Activated CD4-positive, alpha-beta memory T cell treated with anti-CD3 and anti-CD28 coated beads, Interleukin-2, amount 10 ng/mL, durations not matched to agents 7 days and 5 days (primary cell): ENCODE results near the gene ADCYAP1R1. TPM values are rescaled to one million over a fixed set of nuclear protein-coding genes. Genes with fewer than 3 reads are reported as not detected.

Experiments used
- CTCF ChIA-PET: fragments of 350-600 bp; sonication (Branson Sonifier 250); formaldehyde crosslinking; loops from one replicate; lab custom pipeline; 2021; ENCODE audit warnings: antibody characterized with exemption, inconsistent platforms; lab: Charles Lee
- POLR2A ChIA-PET: fragments of 350-600 bp; sonication (Branson Sonifier 250); formaldehyde crosslinking; loops from one replicate; lab custom pipeline; 2021; ENCODE audit warnings: antibody characterized with exemption; lab: Charles Lee
- DNase-seq: peaks from one replicate; pipeline ENCODE4 v3.0.0-alpha.2; 2020
- H3K27ac Mint-ChIP-seq: one replicate; pipeline ENCODE4 v1.8.0; 2021; ENCODE audit warnings: mild to moderate bottlenecking, mixed read lengths
- H3K27me3 Mint-ChIP-seq: one replicate; pipeline ENCODE4 v1.8.0; 2021; ENCODE audit warnings: mixed read lengths
- H3K36me3 Mint-ChIP-seq: one replicate; pipeline ENCODE4 v1.8.0; 2021; ENCODE audit warnings: low read depth, mixed read lengths
- H3K4me1 Mint-ChIP-seq: one replicate; pipeline ENCODE4 v1.8.0; 2021; ENCODE audit warnings: mixed read lengths
- H3K4me3 Mint-ChIP-seq: one replicate; pipeline ENCODE4 v1.8.0; 2021; ENCODE audit warnings: mild to moderate bottlenecking, mixed read lengths
- H3K9me3 Mint-ChIP-seq: one replicate; pipeline ENCODE4 v1.8.0; 2021; ENCODE audit warnings: mixed read lengths
- total RNA-seq, 2 experiments: library from RNA; stranded (reverse); gene quantifications; one replicate each; pipeline ENCODE4 v1.2.3, GENCODE V29; 2021

The ADCYAP1R1 gene
- total RNA-seq, 2 experiments from 2014 or later: not detected

DNA sequence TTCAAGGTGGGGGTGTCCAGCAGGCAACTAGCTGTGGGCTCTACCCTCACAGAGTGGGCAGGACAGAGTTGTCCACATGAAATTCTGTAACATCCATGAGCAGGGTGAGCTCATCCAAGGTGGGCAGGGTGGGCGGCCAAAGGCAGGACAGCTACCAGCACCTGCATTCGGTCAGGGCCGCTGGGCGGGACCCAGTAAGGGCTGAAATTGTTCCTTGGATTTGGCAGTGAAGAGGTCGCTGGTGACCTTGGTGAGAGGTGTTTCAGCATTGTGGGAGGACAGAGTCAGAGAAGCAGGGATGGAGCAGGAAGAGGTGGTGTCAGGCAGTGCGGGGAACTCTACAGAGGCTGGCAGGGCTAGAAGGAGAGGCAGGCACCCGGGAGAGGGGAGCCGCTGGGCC is 23.9 kb downstream of the ADCYAP1R1 start:
- no peaks in the 10 kb centered on the region for H3K4me1 Mint-ChIP-seq
- H3K27me3 Mint-ChIP-seq: peaks cover 2% of the 10 kb centered on the region
- no peaks in the 10 kb centered on the region for H3K9me3 Mint-ChIP-seq
- H3K27ac Mint-ChIP-seq: no peak overlapping the region
- H3K36me3 Mint-ChIP-seq: no peaks in the 10 kb centered on the region
- DNase-seq: no peak
- POLR2A ChIA-PET: no interaction called here
- CTCF ChIA-PET: interaction anchor here (0.6 kb wide), 1 partner anchor 93 kb away, joined by 3 read pairs; no protein-coding TSS in a partner anchor
- H3K4me3 Mint-ChIP-seq: no peak overlapping the region

DNA sequence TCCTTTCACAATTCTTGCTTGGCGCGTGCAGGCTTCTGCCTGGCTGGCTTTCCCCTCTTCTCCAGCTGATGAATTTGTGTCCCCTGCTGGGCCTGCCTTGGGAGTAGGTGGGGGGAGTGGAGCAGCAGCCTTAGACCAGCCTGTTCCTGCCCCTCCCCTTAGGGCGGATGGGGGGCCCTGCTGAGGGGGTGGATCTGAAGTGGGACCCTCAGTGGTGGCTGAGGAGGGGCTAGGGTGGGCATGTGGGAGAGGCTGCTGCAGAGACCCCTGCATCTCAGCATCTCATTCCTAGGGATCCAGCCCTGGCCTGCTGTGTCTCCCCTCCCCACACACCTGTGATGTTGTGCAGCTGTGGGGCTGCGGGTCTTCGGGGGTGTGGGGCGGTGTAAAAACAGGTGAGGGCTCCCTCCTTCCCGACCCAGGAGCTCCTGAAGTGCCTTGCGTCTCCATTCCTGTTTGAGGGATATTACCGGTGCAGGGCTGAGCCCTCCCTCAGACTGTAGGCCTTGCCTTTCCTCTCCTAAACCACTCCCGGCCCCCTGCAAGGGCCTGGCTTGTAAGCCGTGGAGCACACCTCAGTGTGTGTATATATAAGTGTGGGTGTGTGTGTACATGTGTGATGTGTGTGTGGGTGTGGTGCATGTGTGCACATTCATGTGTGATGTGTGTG is 24.7 kb downstream of the ADCYAP1R1 start:
- DNase-seq: no peak
- Mint-ChIP-seq H3K4me1 (no peaks in the 10 kb centered on the region), H3K27ac (no peak overlapping the region), H3K9me3 (no peaks in the 10 kb centered on the region), H3K27me3 (peaks cover 7% of the 10 kb centered on the region), H3K4me3 (no peak overlapping the region), H3K36me3 (no peaks in the 10 kb centered on the region)
- POLR2A ChIA-PET: no interaction called here
- CTCF ChIA-PET: no interaction called here

DNA sequence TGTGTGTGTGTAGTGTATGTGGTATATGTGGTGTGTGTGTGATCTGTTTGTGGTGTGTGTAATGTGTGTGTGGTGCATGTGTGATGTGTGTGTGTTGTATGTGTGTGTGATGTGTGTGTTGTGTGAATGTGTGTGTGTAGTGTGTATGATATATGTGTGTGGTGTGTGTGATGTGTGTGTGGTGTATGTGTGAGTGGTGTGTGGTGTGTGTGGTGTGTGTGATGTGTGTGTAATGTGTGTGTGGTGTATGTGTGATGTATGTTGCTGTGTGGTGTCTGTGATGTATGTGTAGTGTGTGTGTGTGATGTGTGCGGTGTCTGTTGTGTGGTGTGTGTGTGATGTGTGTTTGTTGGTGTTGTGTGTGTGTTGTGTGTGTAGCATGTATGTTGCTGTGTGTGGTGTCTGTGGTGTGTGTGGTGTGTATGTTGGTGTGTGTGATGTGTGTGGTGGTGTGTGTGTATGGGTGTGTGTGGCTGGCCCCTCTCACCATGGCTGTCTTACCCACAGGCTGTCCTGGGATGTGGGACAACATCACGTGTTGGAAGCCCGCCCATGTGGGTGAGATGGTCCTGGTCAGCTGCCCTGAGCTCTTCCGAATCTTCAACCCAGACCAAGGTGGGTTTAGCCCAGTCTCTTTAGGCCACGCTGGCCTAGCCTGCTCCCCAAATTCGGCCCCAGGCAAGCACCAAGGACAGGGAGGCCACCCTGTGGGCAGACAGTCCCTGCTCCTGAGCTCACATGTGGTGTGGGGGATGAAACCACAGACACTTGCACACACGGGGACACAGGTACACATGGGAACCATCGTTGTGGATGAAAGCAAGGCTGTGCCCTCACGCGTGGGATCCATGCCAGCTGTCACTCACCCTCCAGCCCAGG is 25.6 kb downstream of the ADCYAP1R1 start:
- no peaks in the 10 kb centered on the region for H3K9me3 Mint-ChIP-seq
- H3K36me3 Mint-ChIP-seq: no peaks in the 10 kb centered on the region
- CTCF ChIA-PET: no interaction called here

DNA sequence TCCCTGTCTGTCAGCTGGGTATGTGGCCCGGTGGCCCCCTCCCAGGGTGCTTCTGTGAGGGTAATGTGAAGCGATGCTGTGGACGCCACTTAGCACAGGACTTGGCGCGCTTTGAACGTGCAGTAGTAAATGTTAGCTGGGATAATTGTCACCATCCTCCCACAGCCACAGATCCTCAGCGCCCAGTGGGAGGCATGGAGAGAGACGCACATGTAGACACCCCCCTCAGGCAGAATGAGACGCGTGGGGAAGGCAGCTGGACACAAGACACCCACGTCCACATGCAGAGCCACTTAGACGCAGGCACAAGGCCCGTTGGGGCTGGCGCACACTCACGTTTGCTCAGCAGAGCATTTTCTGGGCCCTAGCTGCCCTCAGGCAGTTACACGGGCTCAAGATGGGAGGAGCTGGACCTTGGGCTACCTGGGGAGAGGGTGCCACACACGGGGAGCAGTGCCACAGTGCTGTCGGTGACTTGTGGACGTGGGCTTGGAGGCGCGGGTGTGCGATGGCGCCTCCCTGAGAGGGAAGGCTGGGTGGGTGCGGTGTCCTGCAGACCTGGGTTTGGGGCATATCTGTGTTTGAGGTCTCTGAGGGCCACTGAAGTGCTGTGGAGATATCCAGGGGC is 26.4 kb downstream of the ADCYAP1R1 start:
- Mint-ChIP-seq H3K27me3 (peaks cover 10% of the 10 kb centered on the region), H3K4me3 (no peak overlapping the region), H3K27ac (no peak overlapping the region), H3K4me1 (no peaks in the 10 kb centered on the region), H3K9me3 (no peaks in the 10 kb centered on the region), H3K36me3 (no peaks in the 10 kb centered on the region)
- ChIA-PET CTCF (no interaction called here), POLR2A (no interaction called here)
- DNase-seq: no peak

More for the DNA sequence above, 25.6 kb downstream of the ADCYAP1R1 start:
- Mint-ChIP-seq H3K4me3 (no peak overlapping the region), H3K27ac (no peak overlapping the region), H3K4me1 (no peaks in the 10 kb centered on the region), H3K27me3 (peaks cover 10% of the 10 kb centered on the region)
- POLR2A ChIA-PET: no interaction called here
- no peak for DNase-seq

DNA sequence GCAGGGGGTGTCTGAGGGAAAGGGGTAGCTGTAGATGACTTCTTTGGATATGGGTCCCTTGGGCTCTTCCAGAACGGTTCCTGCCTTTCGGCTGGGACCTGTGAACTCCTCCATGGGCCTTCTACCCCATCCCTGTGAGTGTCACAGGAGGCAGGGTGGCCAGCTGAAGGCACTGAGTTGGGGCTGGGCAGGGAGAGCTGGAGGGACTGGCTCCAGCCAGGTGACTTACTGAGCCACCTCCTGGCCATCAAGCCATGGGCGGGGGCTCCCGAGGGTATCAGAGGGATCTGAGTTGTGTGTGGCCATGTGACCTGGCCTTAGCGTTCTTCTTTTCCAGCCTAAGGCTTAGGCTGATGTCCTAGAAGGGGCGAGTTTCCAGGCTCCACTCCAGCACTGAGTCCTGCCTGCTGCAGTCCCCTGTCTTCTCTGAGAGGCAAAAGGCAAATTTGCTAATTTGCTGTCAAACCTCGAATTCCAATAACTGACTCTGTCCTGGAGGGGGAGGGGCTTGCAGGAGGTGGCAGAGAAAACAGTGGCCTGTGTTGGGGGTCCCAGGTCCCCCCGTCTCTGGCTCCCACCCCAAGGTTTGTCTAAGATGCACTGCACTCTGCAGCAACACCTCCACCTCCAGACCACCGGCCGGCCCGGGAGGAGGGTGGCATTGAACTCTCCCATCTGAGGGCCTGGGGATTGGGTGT is 27.2 kb downstream of the ADCYAP1R1 start:
- Mint-ChIP-seq H3K27ac (no peak overlapping the region), H3K9me3 (no peaks in the 10 kb centered on the region), H3K4me1 (no peaks in the 10 kb centered on the region), H3K36me3 (no peaks in the 10 kb centered on the region), H3K4me3 (no peak overlapping the region), H3K27me3 (peaks cover 10% of the 10 kb centered on the region)
- ChIA-PET POLR2A (no interaction called here), CTCF (no interaction called here)
- DNase-seq: no peak

DNA sequence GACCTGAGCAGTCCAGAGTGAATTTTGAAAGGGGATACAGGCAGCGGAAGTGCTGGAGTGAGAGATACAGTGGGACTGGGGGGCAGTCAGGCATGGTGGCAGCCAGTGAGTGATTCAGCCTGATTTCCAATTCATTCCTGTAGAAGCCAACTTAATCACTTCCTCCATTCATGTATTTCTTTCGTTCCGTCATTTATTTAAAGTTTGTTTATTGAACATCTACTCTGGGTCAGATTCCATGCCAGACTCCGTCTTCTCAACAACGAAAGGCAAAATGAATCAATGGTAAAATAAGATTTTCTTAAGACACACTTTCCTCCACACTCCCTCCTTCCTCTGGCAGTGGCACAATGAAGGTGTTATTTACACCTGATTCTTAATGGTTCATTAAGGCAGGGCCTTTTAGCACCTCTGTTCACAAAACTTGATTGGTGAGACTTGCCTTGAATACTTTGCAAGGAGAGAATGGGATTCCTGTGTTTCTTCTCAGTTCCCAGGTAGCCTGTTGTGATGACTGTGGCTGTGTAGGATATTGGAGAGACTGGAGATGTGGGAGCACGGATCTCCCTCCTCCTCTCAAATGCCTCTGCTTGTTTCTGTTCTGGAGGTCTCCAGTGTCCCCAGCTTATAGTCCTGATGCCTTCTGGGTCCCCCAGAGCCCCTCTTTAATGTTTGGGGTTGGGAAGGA is 27.9 kb downstream of the ADCYAP1R1 start:
- H3K4me1 Mint-ChIP-seq: no peaks in the 10 kb centered on the region
- no peak overlapping the region for H3K27ac Mint-ChIP-seq
- no peak for DNase-seq
- H3K36me3 Mint-ChIP-seq: no peaks in the 10 kb centered on the region
- H3K4me3 Mint-ChIP-seq: no peak overlapping the region
- H3K27me3 Mint-ChIP-seq: peaks cover 10% of the 10 kb centered on the region
- H3K9me3 Mint-ChIP-seq: no peaks in the 10 kb centered on the region
- ChIA-PET CTCF (no interaction called here), POLR2A (no interaction called here)

DNA sequence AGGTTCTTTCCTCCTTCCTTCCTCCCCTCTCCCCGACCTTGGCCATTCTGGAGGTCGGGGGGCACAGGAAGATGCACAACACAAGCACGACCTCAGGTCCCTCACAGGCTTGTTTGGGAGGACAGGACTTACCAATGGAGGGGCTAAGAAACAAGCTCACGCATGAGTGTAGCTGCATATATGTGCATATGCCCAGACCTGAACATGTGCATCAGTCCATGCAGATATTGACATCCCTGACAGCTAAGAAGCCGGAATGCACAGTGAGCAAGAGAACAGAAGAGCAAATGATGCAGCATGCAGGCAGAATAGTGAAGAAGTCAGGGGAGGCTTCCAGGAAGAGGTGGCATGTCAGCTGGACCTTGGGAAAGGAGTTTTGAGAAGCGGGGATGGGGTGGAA is 28.7 kb downstream of the ADCYAP1R1 start:
- ChIA-PET POLR2A (no interaction called here), CTCF (no interaction called here)
- H3K9me3 Mint-ChIP-seq: no peaks in the 10 kb centered on the region
- H3K36me3 Mint-ChIP-seq: no peaks in the 10 kb centered on the region
- DNase-seq: no peak
- H3K4me1 Mint-ChIP-seq: no peaks in the 10 kb centered on the region
- H3K27ac Mint-ChIP-seq: no peak overlapping the region
- H3K4me3 Mint-ChIP-seq: no peak overlapping the region
- peaks cover 8% of the 10 kb centered on the region for H3K27me3 Mint-ChIP-seq

DNA sequence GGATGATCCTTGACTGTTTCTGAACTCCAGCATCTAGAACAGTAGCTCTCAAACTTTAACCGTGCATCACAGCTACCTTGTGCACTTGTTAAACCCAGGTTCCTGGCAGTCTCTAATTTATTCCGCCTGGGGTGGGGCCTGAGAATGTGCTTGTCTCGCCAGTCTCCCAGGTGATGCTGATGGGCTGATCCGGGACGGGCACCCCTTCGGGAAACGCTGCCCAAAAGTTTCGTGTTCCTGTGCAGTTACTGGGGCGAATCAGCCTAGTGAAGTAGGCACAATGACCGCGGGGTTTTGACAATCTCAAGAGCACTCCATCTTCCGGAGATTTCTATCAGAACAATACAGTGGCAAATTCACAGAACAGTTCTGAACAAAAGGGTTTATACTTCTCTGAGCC is 29.9 kb downstream of the ADCYAP1R1 start:
- Mint-ChIP-seq H3K4me3 (no peak overlapping the region), H3K36me3 (no peaks in the 10 kb centered on the region), H3K27ac (no peak overlapping the region), H3K4me1 (no peaks in the 10 kb centered on the region), H3K27me3 (peaks cover 8% of the 10 kb centered on the region), H3K9me3 (no peaks in the 10 kb centered on the region)
- ChIA-PET POLR2A (no interaction called here), CTCF (no interaction called here)
- no peak for DNase-seq

DNA sequence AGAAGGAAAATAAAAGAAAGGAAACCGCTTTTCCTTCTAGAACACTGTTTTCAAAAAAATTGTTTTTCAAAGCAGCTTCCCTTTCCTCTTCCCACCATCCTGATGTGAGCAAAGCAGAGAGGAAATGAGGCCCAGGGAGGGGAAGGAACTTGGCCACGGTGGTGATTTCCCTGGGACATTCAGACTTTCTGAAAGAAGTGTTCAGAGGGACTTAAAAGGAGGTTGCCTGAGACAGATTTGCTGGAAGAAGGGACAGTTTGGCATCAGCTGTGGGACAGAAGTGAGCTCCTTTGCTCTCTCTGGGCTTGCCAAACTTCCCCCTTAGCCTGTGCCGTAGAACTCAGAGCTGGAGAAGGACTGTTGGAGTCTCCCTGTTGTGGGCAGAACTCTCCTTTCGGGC is 30.3 kb downstream of the ADCYAP1R1 start:
- no peak for DNase-seq
- peaks cover 8% of the 10 kb centered on the region for H3K27me3 Mint-ChIP-seq
- H3K27ac Mint-ChIP-seq: no peak overlapping the region
- no peaks in the 10 kb centered on the region for H3K9me3 Mint-ChIP-seq
- H3K4me3 Mint-ChIP-seq: no peak overlapping the region
- H3K4me1 Mint-ChIP-seq: no peaks in the 10 kb centered on the region
- ChIA-PET POLR2A (no interaction called here), CTCF (no interaction called here)
- H3K36me3 Mint-ChIP-seq: no peaks in the 10 kb centered on the region

DNA sequence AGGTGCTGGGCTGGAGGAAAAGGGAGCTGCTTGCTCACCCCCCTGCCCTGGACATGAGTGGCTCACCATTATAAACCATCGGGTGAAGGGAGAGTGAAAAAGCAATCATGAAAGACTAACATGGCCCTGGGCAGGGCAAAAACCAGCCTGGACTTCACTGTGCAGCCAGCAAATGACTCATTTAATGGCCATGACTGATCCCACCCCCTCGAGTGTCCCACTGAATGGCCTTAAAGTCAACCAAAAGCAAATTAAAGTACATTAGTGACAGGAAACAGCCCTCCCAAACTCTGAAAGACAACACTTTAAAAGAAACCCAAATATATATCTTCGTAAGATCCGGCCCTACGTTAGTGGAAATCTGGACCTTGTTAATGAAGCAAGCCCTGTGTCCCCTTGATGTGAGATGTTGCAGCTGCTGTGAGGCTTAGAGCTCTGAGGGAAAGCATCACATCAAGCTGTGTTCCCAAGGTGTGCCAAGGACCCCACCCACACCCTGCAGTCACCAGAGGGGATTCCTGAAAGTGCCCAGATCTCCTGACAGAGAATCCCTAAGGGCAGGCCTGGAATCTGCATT is 31.2 kb downstream of the ADCYAP1R1 start:
- DNase-seq: no peak
- POLR2A ChIA-PET: no interaction called here
- Mint-ChIP-seq H3K36me3 (no peaks in the 10 kb centered on the region), H3K27ac (no peak overlapping the region), H3K9me3 (no peaks in the 10 kb centered on the region), H3K4me3 (no peak overlapping the region), H3K27me3 (peaks cover 8% of the 10 kb centered on the region), H3K4me1 (no peaks in the 10 kb centered on the region)
- CTCF ChIA-PET: no interaction called here

DNA sequence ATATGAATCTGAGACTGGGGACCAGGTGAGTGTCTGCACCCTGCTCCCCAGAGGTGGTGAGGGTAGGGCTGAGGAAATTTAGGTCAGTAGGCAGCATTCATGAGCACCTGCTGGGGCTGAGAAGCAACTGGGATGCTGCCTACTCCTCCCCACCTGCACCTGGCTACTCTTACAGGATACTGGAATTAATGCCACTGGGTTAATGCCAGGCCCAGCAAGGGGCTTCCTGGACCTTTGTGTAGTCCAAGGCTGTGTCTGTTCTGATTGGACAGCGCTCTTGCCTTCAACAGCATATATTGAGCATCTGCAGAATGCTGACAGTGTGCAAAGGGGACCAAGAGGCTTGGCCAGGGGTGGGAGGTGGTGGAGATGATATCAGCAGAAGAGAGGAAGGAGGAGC is 32.1 kb downstream of the ADCYAP1R1 start:
- Mint-ChIP-seq H3K4me3 (no peak overlapping the region), H3K4me1 (no peaks in the 10 kb centered on the region), H3K27me3 (peaks cover 8% of the 10 kb centered on the region), H3K9me3 (no peaks in the 10 kb centered on the region), H3K27ac (no peak overlapping the region), H3K36me3 (no peaks in the 10 kb centered on the region)
- POLR2A ChIA-PET: no interaction called here
- DNase-seq: no peak
- CTCF ChIA-PET: no interaction called here

DNA sequence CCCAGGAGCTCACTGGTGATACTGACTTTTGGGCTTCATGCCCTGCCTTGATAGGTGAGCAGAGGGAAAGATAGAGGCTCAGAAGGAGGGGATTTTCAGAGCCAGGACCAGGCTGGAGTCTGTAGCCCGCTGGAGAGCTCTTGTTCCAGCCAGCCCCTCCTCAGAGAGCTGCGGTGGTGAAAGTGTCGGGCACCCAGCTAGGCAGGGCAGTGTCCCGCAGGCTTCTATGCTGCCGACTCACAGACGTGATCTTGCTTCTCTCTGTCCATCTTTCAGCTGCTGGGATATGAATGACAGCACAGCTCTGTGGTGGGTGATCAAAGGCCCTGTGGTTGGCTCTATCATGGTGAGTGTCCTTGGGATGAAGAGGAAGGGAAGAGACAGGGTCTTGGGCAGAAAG is 35.2 kb downstream of the ADCYAP1R1 start:
- ChIA-PET CTCF (no interaction called here), POLR2A (no interaction called here)
- no peaks in the 10 kb centered on the region for H3K4me1 Mint-ChIP-seq
- no peak for DNase-seq
- H3K4me3 Mint-ChIP-seq: no peak overlapping the region
- no peaks in the 10 kb centered on the region for H3K36me3 Mint-ChIP-seq
- no peak overlapping the region for H3K27ac Mint-ChIP-seq
- peaks cover 4% of the 10 kb centered on the region for H3K27me3 Mint-ChIP-seq
- H3K9me3 Mint-ChIP-seq: no peaks in the 10 kb centered on the region
